Erythroblast (primary cell): ENCODE measurements around the gene EPS8L2.

Experiments used
- GATA1 ChIP-seq: IDR thresholded peaks from 2 replicates; pipeline ENCODE4 v1.6.1; 2011; ENCODE audit warnings: low read depth, mild to moderate bottlenecking, control low read depth, low read length, moderate library complexity
- POLR2A ChIP-seq: IDR thresholded peaks from 2 replicates; pipeline ENCODE4 v1.6.1; 2011; ENCODE audit warnings: mild to moderate bottlenecking, low read length

GRCh38 chr11:673866-674265 lies 32.2 kb upstream of the EPS8L2 start:
- no peak for TF ChIP-seq POLR2A
- no peak for TF ChIP-seq GATA1
